GM10248 (cell line): Measurements from ENCODE around the gene CDKN3.
"Not testable (repeated sequence)": the region's sequence is repeated elsewhere in the genome, so short reads cannot be mapped to it uniquely, and the experiment has no call there.

Experiments
- CTCF ChIA-PET: fragments of 300-600 bp; sonication (Branson Sonifier 250); formaldehyde crosslinking; extraction: SDS; loops from one replicate; lab custom pipeline; 2021; ENCODE audit warnings: antibody characterized with exemption; lab: Yijun Ruan, JAX
- POLR2A ChIA-PET: fragments of 350-650 bp; sonication (Branson Sonifier 250); formaldehyde crosslinking; extraction: SDS; loops from one replicate; lab custom pipeline; 2020; ENCODE audit warnings: antibody characterized with exemption; lab: Yijun Ruan, JAX
- DNase-seq: peaks from one replicate; pipeline ENCODE4 v3.0.0; 2012; ENCODE audit errors: extremely low spot score
- CTCF ChIP-seq: IDR thresholded peaks from 2 replicates; pipeline ENCODE4 v1.5.1; 2012; ENCODE audit warnings: mild to moderate bottlenecking, low read depth; ENCODE audit errors: extremely low read depth, missing control alignments, control extremely low read depth

The CDKN3 gene

GRCh38 chr14:54392131-54392859 is 4.5 kb upstream of the CDKN3 start:
- CTCF ChIA-PET = interaction anchor here (0.9 to 1.9 kb wide), 4 partner anchors 9 to 463 kb away, joined by 3 to 5 read pairs (median 4); no protein-coding TSS in a partner anchor
- no peak for DNase-seq
- POLR2A ChIA-PET = no interaction called here
- TF ChIP-seq CTCF = no peak

- CTCF ChIA-PET = interaction anchor here (0.9 to 6.6 kb wide), 3 partner anchors 10 to 29 kb away, joined by 3 to 52 read pairs (median 4); no protein-coding TSS in a partner anchor
- DNase-seq, POLR2A ChIA-PET: not testable (repeated sequence)
Observed at GRCh38 chr14:54392986-54393884, 3.6 kb upstream of the CDKN3 start.

GRCh38 chr14:54394596-54394995 is 2.2 kb upstream of the CDKN3 start:
- ChIA-PET POLR2A (no interaction called here), CTCF (interaction anchor here (6.6 kb wide), 1 partner anchor 16 kb away, joined by 52 read pairs; no protein-coding TSS in a partner anchor)

GRCh38 chr14:54395284-54395683 is 1.5 kb upstream of the CDKN3 start:
- ChIA-PET CTCF (interaction anchor here (1.5 to 6.6 kb wide), 2 partner anchors 12 to 16 kb away, joined by 4 to 52 read pairs; no protein-coding TSS in a partner anchor), POLR2A (no interaction called here)
- TF ChIP-seq CTCF = no peak
- no peak for DNase-seq

More at GRCh38 chr14:54394596-54394995, 2.2 kb upstream of the CDKN3 start:
- TF ChIP-seq CTCF = no peak
- DNase-seq = no peak

- ChIA-PET POLR2A (no interaction called here), CTCF (interaction anchor here (1.5 to 6.6 kb wide), 5 partner anchors 7 to 42 kb away, joined by 3 to 52 read pairs (median 6); no protein-coding TSS in a partner anchor)
- DNase-seq = no peak
- TF ChIP-seq CTCF = no peak
Observed at GRCh38 chr14:54395716-54396115, 1.1 kb upstream of the CDKN3 start.

GRCh38 chr14:54396183-54396492 is 669 bp upstream of the CDKN3 start:
- TF ChIP-seq CTCF = no peak
- POLR2A ChIA-PET = no interaction called here
- CTCF ChIA-PET = interaction anchor here (0.8 to 6.6 kb wide), 10 partner anchors 8 to 92 kb away, joined by 3 to 52 read pairs (median 5); partner anchors contain the start of gene GMFB
- DNase-seq = no peak
